K562 (cell line): ENCODE data around the gene PLK1. TPM values are rescaled to one million over a fixed set of nuclear protein-coding genes. Genes with fewer than 3 reads are reported as not detected.

ENCODE experiments used
- ATAC-seq: fragments of 200-7000 bp; cut with Tn5 transposase; 3 replicates; pipeline ENCODE4 v1.9.1; 2020; ENCODE audit warnings: moderate library complexity
- BruUV-seq: library from RNA; stranded (reverse); fragments of 400-500 nt; replicated peaks from 2 replicates; lab custom pipeline; 2021; lab: Mats Ljungman, UMichigan
- CTCF ChIA-PET: fragments of 300-600 bp; formaldehyde crosslinking; extraction: SDS; loops from one replicate; lab custom pipeline; 2021; ENCODE audit warnings: low intra/inter-chr PET ratio; lab: Yijun Ruan, JAX
- POLR2A ChIA-PET: fragments of 300-600, 350-650 bp; sonication (Branson Sonifier 250); formaldehyde crosslinking; extraction: SDS; loops from one replicate; lab custom pipeline; 2021; ENCODE audit warnings: antibody characterized with exemption, inconsistent platforms; lab: Yijun Ruan, JAX
- DNase-seq, 4 experiments: peaks; one replicate each; pipeline versions ENCODE4 v3.0.0 to v3.0.0-alpha.2; 2011 to 2018; ENCODE audit warnings: low spot score in 3 of 4, mixed read lengths in 3 of 4; ENCODE audit errors: extremely low read depth in 1 of 4
- FAIRE-seq: peaks from 2 replicates; lab custom pipeline; 2011; peaks lifted over from hg19 to GRCh38; lab: Jason Lieb, UNC
- H2AFZ ChIP-seq: 2 replicates; pipeline ENCODE4 v1.6.0; 2011; ENCODE audit warnings: low read depth, low read length, control low read depth, inconsistent platforms
- H3K27ac ChIP-seq: fragments of 200-600 bp; 3 replicates; pipeline ENCODE4 v1.8.0; 2011; ENCODE audit warnings: low read depth, mild to moderate bottlenecking, control low read depth, inconsistent platforms, low read length, moderate library complexity, mixed read lengths; ENCODE audit errors: extremely low read depth
- H3K27me3 ChIP-seq, 2 experiments: fragments of 300-600 bp in 1 of 2; 2 replicates in 1 of 2; 3 replicates in 1 of 2; pipeline versions ENCODE4 v1.6.0 to v1.8.0; 2011; ENCODE audit warnings: inconsistent platforms in 2 of 2, low read length in 2 of 2, mild to moderate bottlenecking in 1 of 2, mixed read lengths in 1 of 2, moderate library complexity in 1 of 2; ENCODE audit not compliant: control insufficient read depth in 2 of 2, insufficient read depth in 2 of 2
- H3K36me3 ChIP-seq: fragments of 300-600 bp; 3 replicates; pipeline ENCODE4 v1.8.0; 2011; ENCODE audit warnings: mild to moderate bottlenecking, low read length, inconsistent platforms; ENCODE audit not compliant: control insufficient read depth, insufficient read depth
- H3K4me1 ChIP-seq, 2 experiments: fragments of 200-600 bp in 1 of 2; replicated peaks in 1 of 2; 2 replicates in 1 of 2; 3 replicates in 1 of 2; pipeline versions ENCODE4 v1.5.1 to v1.8.0; 2011; ENCODE audit warnings: inconsistent platforms in 2 of 2, low read length in 2 of 2, mild to moderate bottlenecking in 1 of 2, mixed read lengths in 1 of 2, moderate library complexity in 1 of 2; ENCODE audit not compliant: control insufficient read depth in 2 of 2, insufficient read depth in 2 of 2
- H3K4me2 ChIP-seq: 2 replicates; pipeline ENCODE4 v1.6.1; 2011; ENCODE audit warnings: low read length, control low read depth, inconsistent platforms, mixed read lengths; ENCODE audit not compliant: insufficient read depth
- H3K4me3 ChIP-seq: fragments of 200-600 bp; sonication (generic), shearing (Covaris generic); 2 replicates; pipeline ENCODE4 v1.5.1; 2016; ENCODE audit warnings: control low read depth, inconsistent platforms
- H3K79me2 ChIP-seq: fragments of 200-600 bp; 3 replicates; pipeline ENCODE4 v1.8.0; 2011; ENCODE audit warnings: low read length, inconsistent platforms; ENCODE audit not compliant: control insufficient read depth, insufficient read depth
- H3K9ac ChIP-seq, 2 experiments: 2 replicates each; pipeline versions ENCODE4 v1.6.0 to v1.6.1; 2011; ENCODE audit warnings: low read depth in 2 of 2, low read length in 2 of 2, control low read depth in 1 of 2, inconsistent platforms in 1 of 2, mild to moderate bottlenecking in 1 of 2, mixed read lengths in 1 of 2; ENCODE audit not compliant: insufficient read depth in 1 of 2
- H3K9me1 ChIP-seq: one replicate; pipeline ENCODE4 v1.6.0; 2011; ENCODE audit warnings: inconsistent platforms, mild to moderate bottlenecking, low read length, moderate library complexity; ENCODE audit not compliant: control insufficient read depth, insufficient read depth
- H3K9me3 ChIP-seq: replicated peaks from 2 replicates; pipeline ENCODE4 v1.5.1; 2011; ENCODE audit warnings: low read depth, low read length, inconsistent platforms; ENCODE audit not compliant: control insufficient read depth, insufficient read depth
- H4K20me1 ChIP-seq: replicated peaks from 2 replicates; pipeline ENCODE4 v1.6.1; 2011; ENCODE audit warnings: low read length, inconsistent platforms, mixed read lengths; ENCODE audit not compliant: control insufficient read depth, insufficient read depth
- GATAD2A ChIP-seq: fragments of 450-650 bp; IDR thresholded peaks from 2 replicates; pipeline ENCODE4 v1.6.1; 2017
- RBM25 ChIP-seq: fragments of 200-400 bp; formaldehyde crosslinking; IDR thresholded peaks from 2 replicates; pipeline ENCODE4 v1.6.1; 2018; ENCODE audit warnings: low read length, low read depth, moderate library complexity; ENCODE audit not compliant: severe bottlenecking
- ZNF121 ChIP-seq: sonication (generic); formaldehyde crosslinking; conservative IDR thresholded peaks from 2 replicates; pipeline ENCODE4 v1.8.0; 2022; ENCODE audit warnings: missing genetic modification reagents
- ZNF133 ChIP-seq: fragments of 250-450 bp; sonication (Bioruptor Pico); IDR thresholded peaks from 2 replicates; pipeline ENCODE4 v1.4.0; 2020; ENCODE audit warnings: mild to moderate bottlenecking
- ZNF282 ChIP-seq: sonication (generic); formaldehyde crosslinking; IDR thresholded peaks from 2 replicates; pipeline ENCODE4 v1.8.1; 2023; ENCODE audit warnings: missing genetic modification reagents
- ZNF354B ChIP-seq: fragments of 250-450 bp; sonication (Bioruptor Pico); IDR thresholded peaks from 2 replicates; pipeline ENCODE4 v1.4.0; 2020
- ZNF445 ChIP-seq: fragments of 250-450 bp; sonication (Bioruptor Pico); IDR thresholded peaks from 2 replicates; pipeline ENCODE4 v1.4.0; 2020; ENCODE audit warnings: low read depth, mild to moderate bottlenecking, moderate library complexity
- ZZZ3 ChIP-seq: fragments of 450-650 bp; IDR thresholded peaks from 2 replicates; pipeline ENCODE4 v1.6.1; 2016; ENCODE audit warnings: antibody characterized with exemption, mild to moderate bottlenecking, moderate library complexity
- WGBS: fragments of 100-300 bp; shearing (Covaris generic); methylation state at CpG from one replicate; pipeline ENCODE4 v1.1.6; 2016; ENCODE audit warnings: low coverage, mixed read lengths; ENCODE audit not compliant: insufficient coverage; ENCODE audit errors: missing lambda C conversion rate; 5-methylcytosine and 5-hydroxymethylcytosine counted together
- in situ Hi-C: fragments of 300-500 bp; cut with MboI; formaldehyde crosslinking; loops from 4 replicates; pipeline ENCODE4 v1.15.0; 2018; ENCODE audit warnings: inconsistent platforms, mixed read lengths
- intact Hi-C: fragments of 100-400 bp; cut with micrococcal nuclease; formaldehyde crosslinking; loops from 2 replicates; pipeline ENCODE4 v1.14.2; 2022
- polyA plus RNA-seq, 8 experiments: library from polyadenylated mRNA; depleted of rRNA in 4 of 8; stranded (reverse) in 5 of 8; unstranded in 3 of 8; fragments of >200 nt; fragmentation: Nextera tagmentation in 2 of 8; fragmentation: Illumina TruSeq in 1 of 8; extraction: Ambion mirVana in 2 of 8; extraction: Trizol in 1 of 8; gene quantifications; 2 replicates each; pipeline versions ENCODE4 v1.2.1 to v1.2.3, GENCODE V29; 2011 to 2014; ENCODE audit warnings: inconsistent platforms in 1 of 8, missing spikeins in 1 of 8
- total RNA-seq, 7 experiments: library from RNA; depleted of rRNA in 6 of 7; stranded (reverse); fragments of >200 nt in 6 of 7; fragmentation: Illumina TruSeq in 2 of 7; extraction: Trizol in 2 of 7; gene quantifications; 2 replicates each; pipeline versions ENCODE4 v1.2.1 to v1.2.3, GENCODE V29; 2011 to 2021; ENCODE audit warnings: low replicate concordance in 1 of 7

The PLK1 gene
- total and polyA plus RNA-seq, 9 of the 15 experiments (the other 6 are each of a cell fraction or from before 2014, with no cell fraction given) = 13.6 to 212 (median 45.5) TPM

DNA sequence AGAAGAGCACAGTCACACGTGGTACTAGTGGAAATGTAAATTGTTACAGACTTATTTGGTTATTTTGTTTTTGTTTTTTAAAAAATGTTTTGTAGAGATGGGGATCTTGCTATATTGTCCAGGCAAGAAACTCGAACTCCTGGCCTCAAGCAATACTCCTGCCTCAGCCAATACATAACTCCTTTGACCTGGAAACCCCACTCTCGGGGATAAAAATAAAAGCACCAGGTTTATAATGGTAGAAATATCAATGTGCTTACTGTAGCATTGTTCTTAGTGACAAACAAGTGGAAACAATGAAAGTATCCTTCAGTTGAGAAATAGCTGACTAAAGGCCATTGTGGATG is 46.1 kb downstream of the PLK1 start:
- FAIRE-seq (no peak), ATAC-seq (no peak), DNase-seq (no peak)
- intact Hi-C loops (loop anchor here (10.0 kb wide), 1 partner anchor 170 kb away; the partner anchor contains the start of genes EARS2 and UBFD1), in situ Hi-C loops (no loop called here)
- H3K27ac ChIP-seq = no peak overlapping the region
- no peak overlapping the region for H3K4me3 ChIP-seq
- H3K79me2 ChIP-seq = no peaks in the 10 kb centered on the region
- no peak overlapping the region for H2AFZ ChIP-seq
- peaks cover 7 to 8% of the 10 kb centered on the region in 2 experiments; a peak in 4 of 5 replicates for H3K4me1 ChIP-seq
- ChIA-PET CTCF (no interaction called here), POLR2A (interaction anchor here (0.5 kb wide), 1 partner anchor 47 kb away, joined by 3 read pairs; no protein-coding TSS in a partner anchor)
- H3K4me2 ChIP-seq = no peak overlapping the region
- WGBS = 8% methylated on average over 3 of the region's 3 CpGs
- H3K9me1 ChIP-seq = no peaks in the 10 kb centered on the region
- no TSS peak for BruUV-seq
- H3K36me3 ChIP-seq = no peaks in the 10 kb centered on the region
- H3K9ac ChIP-seq = no peak overlapping the region
- H3K27me3 ChIP-seq = no peaks in the 10 kb centered on the region
- TF ChIP-seq ZZZ3 = no peak
- peak; percentile 64 for TF ChIP-seq ZNF121
- TF ChIP-seq ZNF133 (CRISPR knock-in tag) = no peak
- TF ChIP-seq ZNF282 (CRISPR knock-in tag) = no peak
- TF ChIP-seq GATAD2A = no peak
- TF ChIP-seq RBM25 = peak; percentile 46
- no peak for TF ChIP-seq ZNF354B (CRISPR knock-in tag)
- no peak for TF ChIP-seq ZNF445
- H4K20me1 ChIP-seq = no peaks in the 10 kb centered on the region
- 0 out of 2 replicates have a peak, but pooled peaks cover 2% of the 10 kb centered on the region for H3K9me3 ChIP-seq
